ENCODE results near the gene MYRF. TPM values are rescaled to one million over a fixed set of nuclear protein-coding genes. Genes with fewer than 3 reads are reported as not detected.

The MYRF gene
- total and polyA plus RNA-seq, 2 donors: 0.09 to 0.62 TPM

- H3K9me3 ChIP-seq (ENCODE audit: control insufficient read depth in 2 of 2, insufficient read depth in 1 of 2, low read length in 1 of 2): no peaks in the 10 kb centered on the region
- WGBS: 77% methylated on average over 21 of the region's 21 CpGs
- H3K27ac ChIP-seq (ENCODE audit: low read depth in 1 of 2, low read length in 1 of 2): no peak overlapping the region
- peaks cover 25 to 63% of the 10 kb centered on the region in 2 donors for H3K27me3 ChIP-seq (ENCODE audit: control insufficient read depth in 2 of 2, insufficient read depth in 1 of 2, low read length in 1 of 2)
- H3K4me3 ChIP-seq (ENCODE audit: low read length in 2 of 2): no peak overlapping the region
- H3K36me3 ChIP-seq (ENCODE audit: control insufficient read depth in 2 of 2, insufficient read depth in 2 of 2, low read length in 1 of 2): no peaks in the 10 kb centered on the region
- DNase-seq (ENCODE audit: low read depth in 6 of 9, low spot score in 9 of 9): no peak
- H3K4me1 ChIP-seq (ENCODE audit: control insufficient read depth in 2 of 2, insufficient read depth in 2 of 2, low read length in 2 of 2): peaks cover 2 to 11% of the 10 kb centered on the region in 2 donors
These were observed 2.7 kb upstream of the MYRF start for GRCh38 chr11:61749591-61750217.

- Histone ChIP-seq H3K36me3 (ENCODE audit: control insufficient read depth in 2 of 2, insufficient read depth in 2 of 2, low read length in 1 of 2) (no peaks in the 10 kb centered on the region), H3K27ac (ENCODE audit: low read depth in 1 of 2, low read length in 1 of 2) (no peak overlapping the region), H3K27me3 (ENCODE audit: control insufficient read depth in 2 of 2, insufficient read depth in 1 of 2, low read length in 1 of 2) (peaks cover 25 to 69% of the 10 kb centered on the region in 2 donors), H3K4me1 (ENCODE audit: control insufficient read depth in 2 of 2, insufficient read depth in 2 of 2, low read length in 2 of 2) (peaks cover 2 to 11% of the 10 kb centered on the region in 2 donors), H3K9me3 (ENCODE audit: control insufficient read depth in 2 of 2, insufficient read depth in 1 of 2, low read length in 1 of 2) (no peaks in the 10 kb centered on the region), H3K4me3 (ENCODE audit: low read length in 2 of 2) (no peak overlapping the region)
- no peak for DNase-seq (ENCODE audit: low read depth in 6 of 9, low spot score in 9 of 9)
- WGBS: 96% methylated on average over 5 of the region's 5 CpGs
These were observed 1.7 kb upstream of the MYRF start for GRCh38 chr11:61750631-61751273.

DNA sequence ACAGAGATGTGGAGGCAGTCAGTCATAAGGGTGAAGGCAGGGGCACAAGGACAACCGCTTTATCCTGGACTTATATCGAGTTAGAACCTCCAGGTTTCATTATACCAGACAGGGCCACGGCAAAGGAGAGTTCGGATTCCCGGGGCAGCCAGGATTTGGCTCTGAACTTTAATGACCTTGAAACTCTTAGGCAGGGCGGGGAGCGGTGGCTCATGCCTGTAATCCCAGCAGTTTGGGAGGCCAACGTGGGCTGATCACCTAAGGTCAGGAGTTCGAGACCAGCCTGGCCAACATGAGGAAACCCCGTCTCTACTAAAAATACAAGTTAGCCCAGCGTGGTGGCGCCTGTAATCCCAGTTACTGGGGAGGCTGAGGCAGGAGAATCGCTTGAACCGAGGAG lies 1.1 kb upstream of the MYRF start:
- Histone ChIP-seq H3K4me1 (ENCODE audit: control insufficient read depth in 2 of 2, insufficient read depth in 2 of 2, low read length in 2 of 2) (peaks cover 2 to 14% of the 10 kb centered on the region in 2 donors), H3K27ac (ENCODE audit: low read depth in 1 of 2, low read length in 1 of 2) (no peak overlapping the region), H3K36me3 (ENCODE audit: control insufficient read depth in 2 of 2, insufficient read depth in 2 of 2, low read length in 1 of 2) (no peaks in the 10 kb centered on the region), H3K4me3 (ENCODE audit: low read length in 2 of 2) (no peak overlapping the region), H3K9me3 (ENCODE audit: control insufficient read depth in 2 of 2, insufficient read depth in 1 of 2, low read length in 1 of 2) (no peaks in the 10 kb centered on the region), H3K27me3 (ENCODE audit: control insufficient read depth in 2 of 2, insufficient read depth in 1 of 2, low read length in 1 of 2) (peaks cover 25 to 69% of the 10 kb centered on the region in 2 donors)
- 94% methylated on average over 14 of the region's 14 CpGs for WGBS
- no peak for DNase-seq (ENCODE audit: low read depth in 6 of 9, low spot score in 9 of 9)

DNA sequence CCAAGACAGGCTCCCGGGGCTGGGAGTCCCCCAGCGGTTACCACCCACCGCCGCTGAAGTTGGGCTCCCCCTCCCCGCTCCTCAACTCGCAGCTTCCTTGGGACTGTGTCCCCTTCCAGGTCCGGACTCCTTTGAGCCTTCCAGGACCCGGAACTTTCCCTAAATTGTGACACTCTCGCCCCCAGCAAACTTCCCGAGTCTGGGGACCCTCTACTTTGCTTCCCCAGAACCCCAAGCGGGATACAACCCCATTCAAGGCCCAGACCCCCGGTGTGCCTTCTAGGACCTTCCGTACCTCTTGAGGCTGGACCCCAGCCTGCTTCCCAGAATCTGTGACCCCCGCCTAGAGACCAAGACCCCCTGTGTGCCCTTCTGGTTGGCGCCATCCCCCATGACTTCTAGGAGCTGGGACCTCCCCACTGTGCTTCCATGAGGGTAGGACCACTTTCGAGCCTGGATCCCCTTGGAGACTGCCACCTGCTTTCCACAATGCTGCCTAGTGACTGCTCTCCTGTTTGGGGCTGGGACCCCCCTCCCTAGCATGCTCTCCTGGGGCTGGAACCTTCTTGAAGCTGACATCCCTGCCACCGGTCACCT lies 587 bp downstream of the MYRF start:
- no peak overlapping the region for H3K27ac ChIP-seq (ENCODE audit: low read depth in 1 of 2, low read length in 1 of 2)
- H3K27me3 ChIP-seq (ENCODE audit: control insufficient read depth in 2 of 2, insufficient read depth in 1 of 2, low read length in 1 of 2): peaks cover 25 to 69% of the 10 kb centered on the region in 2 donors
- no peaks in the 10 kb centered on the region for H3K9me3 ChIP-seq (ENCODE audit: control insufficient read depth in 2 of 2, insufficient read depth in 1 of 2, low read length in 1 of 2)
- H3K36me3 ChIP-seq (ENCODE audit: control insufficient read depth in 2 of 2, insufficient read depth in 2 of 2, low read length in 1 of 2): no peaks in the 10 kb centered on the region
- 52% methylated on average over 17 of the region's 17 CpGs for WGBS
- peaks cover 2 to 18% of the 10 kb centered on the region in 2 donors for H3K4me1 ChIP-seq (ENCODE audit: control insufficient read depth in 2 of 2, insufficient read depth in 2 of 2, low read length in 2 of 2)
- DNase-seq (ENCODE audit: low read depth in 6 of 9, low spot score in 9 of 9): no peak
- H3K4me3 ChIP-seq (ENCODE audit: low read length in 2 of 2): peak overlapping the region in 1 of 2 donors; percentile 39

- WGBS: 95% methylated on average over 5 of the region's 5 CpGs
- peaks cover 25 to 62% of the 10 kb centered on the region in 2 donors for H3K27me3 ChIP-seq (ENCODE audit: control insufficient read depth in 2 of 2, insufficient read depth in 1 of 2, low read length in 1 of 2)
- peaks cover 2 to 18% of the 10 kb centered on the region in 2 donors for H3K4me1 ChIP-seq (ENCODE audit: control insufficient read depth in 2 of 2, insufficient read depth in 2 of 2, low read length in 2 of 2)
- H3K4me3 ChIP-seq (ENCODE audit: low read length in 2 of 2): no peak overlapping the region
- no peaks in the 10 kb centered on the region for H3K36me3 ChIP-seq (ENCODE audit: control insufficient read depth in 2 of 2, insufficient read depth in 2 of 2, low read length in 1 of 2)
- no peak for DNase-seq (ENCODE audit: low read depth in 6 of 9, low spot score in 9 of 9)
- no peaks in the 10 kb centered on the region for H3K9me3 ChIP-seq (ENCODE audit: control insufficient read depth in 2 of 2, insufficient read depth in 1 of 2, low read length in 1 of 2)
- H3K27ac ChIP-seq (ENCODE audit: low read depth in 1 of 2, low read length in 1 of 2): no peak overlapping the region
These were observed 1.2 kb downstream of the MYRF start for GRCh38 chr11:61753672-61754071.

GRCh38 chr11:61754534-61755482 lies 2.4 kb downstream of the MYRF start:
- no peaks in the 10 kb centered on the region for H3K36me3 ChIP-seq (ENCODE audit: control insufficient read depth in 2 of 2, insufficient read depth in 2 of 2, low read length in 1 of 2)
- no peaks in the 10 kb centered on the region for H3K9me3 ChIP-seq (ENCODE audit: control insufficient read depth in 2 of 2, insufficient read depth in 1 of 2, low read length in 1 of 2)
- 95% methylated on average over 31 of the region's 31 CpGs for WGBS
- no peak overlapping the region for H3K4me3 ChIP-seq (ENCODE audit: low read length in 2 of 2)
- peaks cover 2 to 21% of the 10 kb centered on the region in 2 donors for H3K4me1 ChIP-seq (ENCODE audit: control insufficient read depth in 2 of 2, insufficient read depth in 2 of 2, low read length in 2 of 2)
- H3K27ac ChIP-seq (ENCODE audit: low read depth in 1 of 2, low read length in 1 of 2): no peak overlapping the region
- peaks cover 22 to 51% of the 10 kb centered on the region in 2 donors for H3K27me3 ChIP-seq (ENCODE audit: control insufficient read depth in 2 of 2, insufficient read depth in 1 of 2, low read length in 1 of 2)
- DNase-seq (ENCODE audit: low read depth in 6 of 9, low spot score in 9 of 9): no peak

DNA sequence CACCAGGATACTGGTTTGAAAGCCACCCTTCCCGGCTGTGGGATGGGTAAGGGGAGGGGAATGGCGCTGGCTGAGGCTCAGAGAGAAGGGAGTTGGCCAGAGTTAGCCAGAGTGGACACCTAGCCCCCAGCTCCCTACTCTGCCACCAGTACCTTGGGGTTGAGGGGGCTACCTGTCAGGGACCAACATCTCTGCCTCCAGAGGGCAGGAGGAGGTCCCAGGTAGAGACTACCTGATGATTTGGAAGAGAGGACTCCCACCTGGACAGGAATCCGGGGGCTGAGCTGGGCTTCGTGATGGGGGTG lies 3.7 kb downstream of the MYRF start:
- H3K4me1 ChIP-seq (ENCODE audit: control insufficient read depth in 2 of 2, insufficient read depth in 2 of 2, low read length in 2 of 2): peaks cover 2 to 18% of the 10 kb centered on the region in 2 donors
- H3K36me3 ChIP-seq (ENCODE audit: control insufficient read depth in 2 of 2, insufficient read depth in 2 of 2, low read length in 1 of 2): no peaks in the 10 kb centered on the region
- H3K27me3 ChIP-seq (ENCODE audit: control insufficient read depth in 2 of 2, insufficient read depth in 1 of 2, low read length in 1 of 2): peaks cover 18 to 38% of the 10 kb centered on the region in 2 donors
- H3K9me3 ChIP-seq (ENCODE audit: control insufficient read depth in 2 of 2, insufficient read depth in 1 of 2, low read length in 1 of 2): no peaks in the 10 kb centered on the region
- WGBS: 91% methylated on average over 4 of the region's 4 CpGs
- no peak overlapping the region for H3K4me3 ChIP-seq (ENCODE audit: low read length in 2 of 2)
- no peak overlapping the region for H3K27ac ChIP-seq (ENCODE audit: low read depth in 1 of 2, low read length in 1 of 2)
- no peak for DNase-seq (ENCODE audit: low read depth in 6 of 9, low spot score in 9 of 9)

- Histone ChIP-seq H3K4me3 (ENCODE audit: low read length in 2 of 2) (no peak overlapping the region), H3K27ac (ENCODE audit: low read depth in 1 of 2, low read length in 1 of 2) (no peak overlapping the region), H3K36me3 (ENCODE audit: control insufficient read depth in 2 of 2, insufficient read depth in 2 of 2, low read length in 1 of 2) (no peaks in the 10 kb centered on the region), H3K9me3 (ENCODE audit: control insufficient read depth in 2 of 2, insufficient read depth in 1 of 2, low read length in 1 of 2) (no peaks in the 10 kb centered on the region), H3K4me1 (ENCODE audit: control insufficient read depth in 2 of 2, insufficient read depth in 2 of 2, low read length in 2 of 2) (peaks cover 2 to 18% of the 10 kb centered on the region in 2 donors), H3K27me3 (ENCODE audit: control insufficient read depth in 2 of 2, insufficient read depth in 1 of 2, low read length in 1 of 2) (peaks cover 17 to 33% of the 10 kb centered on the region in 2 donors)
- DNase-seq (ENCODE audit: low read depth in 6 of 9, low spot score in 9 of 9): no peak
- 81% methylated on average over 9 of the region's 9 CpGs for WGBS
These were observed 4.2 kb downstream of the MYRF start for GRCh38 chr11:61756452-61757212.
